C4-2B (cell line): ENCODE measurements around the gene ALOXE3.

Source experiments
- CTCF ChIP-seq: fragments of 450-650 bp; conservative IDR thresholded peaks from 2 replicates; pipeline ENCODE4 v1.5.1; 2017; ENCODE audit warnings: mild to moderate bottlenecking
- ZFX ChIP-seq: fragments of 450-650 bp; IDR thresholded peaks from 2 replicates; pipeline ENCODE4 v1.6.1; 2017

- TF ChIP-seq CTCF: no peak
- TF ChIP-seq ZFX: no peak
These were observed 41.9 kb upstream of the ALOXE3 start for GRCh38 chr17:8160224-8160577.
